Measurements from ENCODE around the gene KMT2A. TPM values are rescaled to one million over a fixed set of nuclear protein-coding genes. Genes with fewer than 3 reads are reported as not detected.

The KMT2A gene
- total and polyA plus RNA-seq, 2 donors (not counting 3 experiments of a cell fraction or from before 2014, with no cell fraction given) = 23.5 to 63.9 TPM

- intact Hi-C loops (cut with micrococcal nuclease) (loop anchor here (5.0 to 10.0 kb wide), 4 partner anchors 55 to 277 kb away; partner anchors contain the start of gene KMT2A), dilution Hi-C loops (cut with MboI; ENCODE audit: extremely low pct_ligation_motif_present, low sequenced_read_pairs) (no loop called here)
- H3K4me2 ChIP-seq (ENCODE audit: insufficient read depth, low read length) = no peak overlapping the region
- CTCF ChIA-PET = interaction anchor here (1.2 kb wide), 1 partner anchor 9 kb away, joined by 5 read pairs; no protein-coding TSS in a partner anchor
- H3K9me3 ChIP-seq (replicated peaks; ENCODE audit: control insufficient read depth, insufficient read depth, low read length) = no peaks in the 10 kb centered on the region
- TF ChIP-seq CTCF (IDR thresholded peaks at IDR 0.05; ENCODE audit: extremely low read depth in 1 of 2, insufficient read depth in 1 of 2, low read depth in 1 of 2, low read length in 2 of 2) = no peak
- TF ChIP-seq, protein P1, sequence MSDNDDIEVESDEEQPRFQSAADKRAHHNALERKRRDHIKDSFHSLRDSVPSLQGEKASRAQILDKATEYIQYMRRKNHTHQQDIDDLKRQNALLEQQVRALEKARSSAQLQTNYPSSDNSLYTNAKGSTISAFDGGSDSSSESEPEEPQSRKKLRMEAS (IDR thresholded peaks at IDR 0.05; ENCODE audit: insufficient read depth, insufficient read length) = no peak
- no peak for TF ChIP-seq FOS (IDR thresholded peaks at IDR 0.05; ENCODE audit: borderline replicate concordance, insufficient read depth, low read length)
- no peak for TF ChIP-seq MYC (IDR thresholded peaks at IDR 0.05; ENCODE audit: low read depth, low read length)
- BruUV-seq (replicated peaks) = no TSS peak
- no peak overlapping the region for H3K9ac ChIP-seq (replicated peaks; ENCODE audit: extremely low read depth, insufficient read depth, low read length)
- no peaks in the 10 kb centered on the region for H4K20me1 ChIP-seq (replicated peaks; ENCODE audit: control insufficient read depth, extremely low read depth, insufficient read depth, low read length)
- no peaks in the 10 kb centered on the region for H3K9me1 ChIP-seq (replicated peaks; ENCODE audit: control insufficient read depth, extremely low read depth, insufficient read depth, low read length)
- H3K79me2 ChIP-seq (ENCODE audit: control insufficient read depth, insufficient read depth, low read length) = peaks cover 25% of the 10 kb centered on the region
- POLR2A ChIA-PET = no interaction called here
- no peak overlapping the region for H3K4me3 ChIP-seq (replicated peaks in 1 of 3; ENCODE audit: insufficient read depth in 1 of 3, low read depth in 1 of 3, low read length in 3 of 3)
- H3K27ac ChIP-seq (ENCODE audit: insufficient read depth, low read depth, low read length) = no peak overlapping the region
- DNase-seq (ENCODE audit: low read depth, low spot score) (no peak), FAIRE-seq (no peak)
- no peak overlapping the region for H2AFZ ChIP-seq (ENCODE audit: low read depth, low read length)
- H3K36me3 ChIP-seq (ENCODE audit: control insufficient read depth in 2 of 2, extremely low read depth in 1 of 2, insufficient read depth in 2 of 2, low read length in 2 of 2) = no peaks in the 10 kb centered on the region
- H3K27me3 ChIP-seq (ENCODE audit: control insufficient read depth in 2 of 2, insufficient read depth in 2 of 2, low read length in 2 of 2) = no peaks in the 10 kb centered on the region
- H3K4me1 ChIP-seq (ENCODE audit: control insufficient read depth, extremely low read depth, insufficient read depth, low read length) = peaks cover 24% of the 10 kb centered on the region
Measured at GRCh38 chr11:118569670-118570069, 133.4 kb downstream of the KMT2A start.

DNA sequence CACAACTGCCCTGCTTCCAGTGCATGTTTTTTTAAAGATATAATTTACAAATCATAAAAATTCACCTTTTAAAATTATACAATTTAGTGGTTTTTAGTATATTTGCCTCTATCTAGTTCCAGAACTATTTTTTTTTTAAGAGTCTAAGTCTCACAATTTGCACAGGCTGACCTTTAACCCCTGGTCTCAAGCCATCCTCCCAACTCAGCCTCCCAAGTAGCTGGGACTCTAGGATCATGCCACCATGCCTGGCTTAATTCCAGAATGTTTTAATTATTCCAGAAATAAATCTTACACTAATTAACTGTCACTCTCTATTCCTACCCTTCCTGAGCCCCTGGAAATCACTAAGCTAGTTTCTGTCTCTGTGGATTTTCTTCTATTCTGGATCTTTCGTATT is 134.5 kb downstream of the KMT2A start:
- no peaks in the 10 kb centered on the region for H3K9me1 ChIP-seq (replicated peaks; ENCODE audit: control insufficient read depth, extremely low read depth, insufficient read depth, low read length)
- DNase-seq (ENCODE audit: low read depth, low spot score) (no peak), FAIRE-seq (no peak)
- peaks cover 19% of the 10 kb centered on the region for H3K4me1 ChIP-seq (ENCODE audit: control insufficient read depth, extremely low read depth, insufficient read depth, low read length)
- peaks cover under 1% of the 10 kb centered on the region for H4K20me1 ChIP-seq (replicated peaks; ENCODE audit: control insufficient read depth, extremely low read depth, insufficient read depth, low read length)
- H3K9ac ChIP-seq (replicated peaks; ENCODE audit: extremely low read depth, insufficient read depth, low read length) = no peak overlapping the region
- ChIA-PET CTCF (interaction anchor here (0.7 kb wide), 1 partner anchor 8 kb away, joined by 3 read pairs; no protein-coding TSS in a partner anchor), POLR2A (no interaction called here)
- no peaks in the 10 kb centered on the region for H3K9me3 ChIP-seq (replicated peaks; ENCODE audit: control insufficient read depth, insufficient read depth, low read length)
- H3K79me2 ChIP-seq (ENCODE audit: control insufficient read depth, insufficient read depth, low read length) = peaks cover 36% of the 10 kb centered on the region
- H3K4me3 ChIP-seq (replicated peaks in 1 of 3; ENCODE audit: insufficient read depth in 1 of 3, low read depth in 1 of 3, low read length in 3 of 3) = no peak overlapping the region
- BruUV-seq (replicated peaks) = no TSS peak
- intact Hi-C loops (cut with micrococcal nuclease) = no loop called here
- no peak overlapping the region for H2AFZ ChIP-seq (ENCODE audit: low read depth, low read length)
- no peak overlapping the region for H3K4me2 ChIP-seq (ENCODE audit: insufficient read depth, low read length)
- dilution Hi-C loops (cut with MboI; ENCODE audit: extremely low pct_ligation_motif_present, low sequenced_read_pairs) = no loop called here
- H3K27ac ChIP-seq (ENCODE audit: insufficient read depth, low read depth, low read length) = no peak overlapping the region
- no peaks in the 10 kb centered on the region for H3K36me3 ChIP-seq (ENCODE audit: control insufficient read depth in 2 of 2, extremely low read depth in 1 of 2, insufficient read depth in 2 of 2, low read length in 2 of 2)
- H3K27me3 ChIP-seq (ENCODE audit: control insufficient read depth in 2 of 2, insufficient read depth in 2 of 2, low read length in 2 of 2) = no peaks in the 10 kb centered on the region
- TF ChIP-seq POLR2AphosphoS5 (IDR thresholded peaks at IDR 0.05; ENCODE audit: insufficient read depth, low read depth, low read length) = no peak
- TF ChIP-seq EZH2 (IDR thresholded peaks at IDR 0.05; ENCODE audit: borderline replicate concordance, low read depth, low read length, severe bottlenecking) = no peak
- TF ChIP-seq MYC (IDR thresholded peaks at IDR 0.05; ENCODE audit: low read depth, low read length) = no peak
- no peak for TF ChIP-seq GATA2 (IDR thresholded peaks at IDR 0.05; ENCODE audit: insufficient read depth, insufficient read length, low read depth, low read length)
- TF ChIP-seq JUN (IDR thresholded peaks at IDR 0.05; ENCODE audit: borderline replicate concordance, insufficient read depth, insufficient read length, low read depth) = no peak
- no peak for TF ChIP-seq POLR2A (IDR thresholded peaks at IDR 0.05; ENCODE audit: low read depth, low read length)
- TF ChIP-seq, protein P1 (IDR thresholded peaks at IDR 0.05; ENCODE audit: insufficient read depth, insufficient read length) = no peak
- no peak for TF ChIP-seq CTCF (IDR thresholded peaks at IDR 0.05; ENCODE audit: extremely low read depth in 1 of 2, insufficient read depth in 1 of 2, low read depth in 1 of 2, low read length in 2 of 2)
- TF ChIP-seq FOS (IDR thresholded peaks at IDR 0.05; ENCODE audit: borderline replicate concordance, insufficient read depth, low read length) = no peak
